ENCODE results near the gene CGN.

CGN gene

DNA sequence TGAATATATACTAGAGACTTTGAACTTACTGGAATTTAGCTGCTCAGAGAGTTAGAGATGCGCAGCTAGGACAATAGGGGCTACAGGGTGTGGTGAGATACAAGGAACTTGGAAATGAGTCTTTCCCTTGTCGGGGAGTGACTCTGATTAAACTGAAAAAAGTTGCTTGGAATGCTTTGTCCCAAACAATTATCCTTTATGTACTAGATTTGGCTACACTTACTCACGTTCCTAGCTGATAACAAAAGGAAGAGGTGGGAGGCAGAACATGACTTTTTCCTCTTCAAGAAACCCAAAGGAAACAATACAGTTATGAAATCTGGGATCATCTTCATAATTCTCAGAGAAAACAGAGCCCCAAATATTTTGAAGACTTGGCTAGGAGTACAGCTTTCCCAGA lies 6.9 kb upstream of the CGN start:
- Mint-ChIP-seq H3K27ac (no peak overlapping the region), H3K4me1 (ENCODE audit: low read depth in 2 of 2) (peaks cover 0 to 7% of the 10 kb centered on the region in 2 donors), H3K27me3 (no peaks in the 10 kb centered on the region)

DNA sequence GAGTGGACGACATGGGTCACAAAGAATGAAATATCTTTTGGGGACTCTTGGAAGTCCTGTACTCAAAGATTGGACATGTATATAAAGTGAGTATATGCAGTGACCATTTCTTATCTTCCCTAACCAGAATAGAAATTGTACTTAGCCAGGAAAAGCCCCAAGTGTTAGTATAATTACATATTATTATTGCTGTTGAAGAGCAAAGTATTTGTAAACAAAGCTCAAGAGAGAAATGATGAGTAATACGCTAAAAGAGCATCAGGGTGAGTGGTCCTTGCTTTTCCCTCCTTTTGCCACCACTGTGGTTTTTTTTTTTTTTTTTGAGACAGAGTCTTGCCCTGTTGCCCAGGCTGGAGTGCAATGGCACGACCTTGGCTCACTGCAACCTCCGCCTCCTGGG lies 6.4 kb upstream of the CGN start:
- Mint-ChIP-seq H3K9me3 (no peaks in the 10 kb centered on the region), H3K4me3 (no peak overlapping the region), H3K36me3 (ENCODE audit: insufficient read depth) (peaks cover 3% of the 10 kb centered on the region), H3K4me1 (ENCODE audit: low read depth in 2 of 2) (peaks cover 0 to 7% of the 10 kb centered on the region in 2 donors), H3K27ac (no peak overlapping the region), H3K27me3 (no peaks in the 10 kb centered on the region)
- DNase-seq = no peak
- ATAC-seq (replicated peaks) = no peak

More for the DNA sequence above, 6.9 kb upstream of the CGN start:
- Mint-ChIP-seq H3K9me3 (no peaks in the 10 kb centered on the region), H3K36me3 (ENCODE audit: insufficient read depth) (peaks cover 3% of the 10 kb centered on the region), H3K4me3 (no peak overlapping the region)
- DNase-seq = no peak
- no peak for ATAC-seq (replicated peaks)

DNA sequence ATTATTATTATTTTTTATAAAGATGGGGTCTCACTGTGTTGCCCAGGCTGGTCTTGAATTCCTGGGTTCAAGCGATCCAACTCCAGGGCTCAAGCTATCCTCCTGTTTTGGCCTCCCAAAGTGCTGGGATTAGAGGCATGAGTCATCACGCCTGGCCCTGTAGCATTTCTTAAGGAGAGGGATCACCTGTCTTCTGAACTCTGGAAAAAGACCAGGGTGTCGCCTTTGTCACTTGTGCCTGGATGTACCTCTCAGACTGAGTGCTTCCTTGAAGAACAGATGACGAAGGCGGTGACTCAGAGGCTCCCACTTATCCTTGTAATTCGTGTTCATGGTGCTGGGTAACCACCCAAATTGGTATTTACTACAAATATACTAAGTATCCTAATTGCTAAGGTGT lies 2.4 kb upstream of the CGN start:
- Mint-ChIP-seq H3K4me3 (no peak overlapping the region), H3K36me3 (ENCODE audit: insufficient read depth) (peaks cover 3% of the 10 kb centered on the region), H3K27ac (no peak overlapping the region), H3K9me3 (no peaks in the 10 kb centered on the region), H3K27me3 (no peaks in the 10 kb centered on the region), H3K4me1 (ENCODE audit: low read depth in 2 of 2) (peaks cover 12 to 23% of the 10 kb centered on the region in 2 donors)
- no peak for DNase-seq
- ATAC-seq (replicated peaks) = no peak

GRCh38 chr1:151509350-151510019 lies 1.7 kb upstream of the CGN start:
- H3K4me1 Mint-ChIP-seq (ENCODE audit: low read depth in 2 of 2) = peaks cover 12 to 23% of the 10 kb centered on the region in 2 donors
- DNase-seq = no peak
- H3K36me3 Mint-ChIP-seq (ENCODE audit: insufficient read depth) = peaks cover 3% of the 10 kb centered on the region
- no peak overlapping the region for H3K4me3 Mint-ChIP-seq
- no peaks in the 10 kb centered on the region for H3K27me3 Mint-ChIP-seq
- ATAC-seq (replicated peaks) = no peak
- no peaks in the 10 kb centered on the region for H3K9me3 Mint-ChIP-seq
- no peak overlapping the region for H3K27ac Mint-ChIP-seq

DNA sequence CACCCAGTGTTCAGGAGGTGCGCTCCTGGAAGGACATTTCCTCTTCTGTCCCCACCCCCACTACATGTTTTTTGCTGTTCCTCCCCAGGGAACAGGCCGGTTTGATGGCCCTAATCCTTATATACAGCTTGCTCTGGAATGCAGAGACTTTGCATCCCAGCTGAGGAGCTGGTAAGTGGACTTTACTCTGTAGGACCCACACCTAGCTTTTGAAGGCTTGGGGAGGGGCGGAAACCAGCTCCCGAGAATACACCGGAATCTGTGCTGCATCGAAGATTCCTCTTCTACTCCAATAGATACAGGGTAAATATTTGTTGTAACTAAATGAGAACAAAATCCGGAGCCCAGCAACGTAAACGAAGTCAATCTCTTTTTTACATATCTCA lies 1.2 kb upstream of the CGN start:
- Mint-ChIP-seq H3K27ac (peak overlapping the region in 1 of 2 donors; percentile 62), H3K27me3 (no peaks in the 10 kb centered on the region), H3K4me1 (ENCODE audit: low read depth in 2 of 2) (peaks cover 12 to 23% of the 10 kb centered on the region in 2 donors), H3K9me3 (no peaks in the 10 kb centered on the region), H3K4me3 (peak overlapping the region; percentile 83 to 100), H3K36me3 (ENCODE audit: insufficient read depth) (peaks cover 3% of the 10 kb centered on the region)
- DNase-seq = no peak
- ATAC-seq (replicated peaks) = no peak

DNA sequence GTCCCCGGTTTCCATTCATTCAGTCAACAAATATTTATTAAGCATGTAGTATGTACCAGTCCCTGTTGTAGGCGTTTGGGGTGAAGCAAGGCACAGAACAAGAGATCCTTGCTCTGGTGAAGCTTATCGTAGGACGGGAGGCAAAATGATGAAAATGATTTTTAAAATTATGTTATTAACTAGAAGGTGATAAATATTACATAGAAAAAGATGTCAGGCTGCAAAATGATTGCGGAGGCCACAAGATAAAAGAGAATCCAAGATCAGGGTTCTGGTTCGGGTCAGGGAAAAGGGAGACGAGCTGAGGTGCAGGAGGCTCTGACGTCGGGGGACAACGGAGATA lies 602 bp upstream of the CGN start:
- H3K4me3 Mint-ChIP-seq = peak overlapping the region; percentile 83 to 100
- H3K9me3 Mint-ChIP-seq = no peaks in the 10 kb centered on the region
- peaks cover 12 to 21% of the 10 kb centered on the region in 2 donors for H3K4me1 Mint-ChIP-seq (ENCODE audit: low read depth in 2 of 2)
- H3K27ac Mint-ChIP-seq = peak overlapping the region; percentile 62 to 76
- DNase-seq (no peak), ATAC-seq (replicated peaks) (no peak)
- H3K36me3 Mint-ChIP-seq (ENCODE audit: insufficient read depth) = no peaks in the 10 kb centered on the region
- H3K27me3 Mint-ChIP-seq = no peaks in the 10 kb centered on the region

DNA sequence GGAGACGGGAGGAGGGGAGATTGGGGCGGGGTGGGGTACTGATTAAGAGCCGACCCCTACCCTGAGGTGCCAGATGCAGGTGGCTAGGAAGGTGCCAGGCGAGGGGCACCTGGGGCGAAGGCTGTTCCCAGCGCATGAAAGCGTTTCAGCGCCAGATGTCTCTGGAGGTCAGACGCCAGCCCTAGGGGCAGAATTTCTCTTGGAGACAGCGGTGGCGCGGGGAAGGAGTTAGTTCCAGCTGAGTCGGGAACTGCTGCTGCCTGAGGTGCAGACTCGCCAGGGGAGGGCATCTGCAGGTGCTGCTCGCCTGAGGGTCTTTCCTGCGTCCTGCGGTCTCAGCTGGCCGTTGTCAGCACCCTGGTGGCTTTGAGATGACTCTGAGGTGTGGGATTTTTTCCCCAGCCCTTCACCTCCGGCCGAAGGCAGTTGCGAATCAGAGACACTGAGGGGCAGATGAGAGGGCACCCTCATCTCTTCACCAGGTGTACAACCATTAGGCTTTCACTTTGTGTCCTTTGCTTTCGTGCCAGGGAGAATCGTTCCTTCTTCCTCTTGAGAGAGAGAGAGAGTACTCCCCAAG lies 539 bp downstream of the CGN start:
- H3K4me1 Mint-ChIP-seq (ENCODE audit: low read depth in 2 of 2) = peaks cover 12 to 16% of the 10 kb centered on the region in 2 donors
- H3K27ac Mint-ChIP-seq = peak overlapping the region in 1 of 2 donors; percentile 62
- peak; percentile 21 for ATAC-seq (replicated peaks)
- H3K9me3 Mint-ChIP-seq = no peaks in the 10 kb centered on the region
- H3K4me3 Mint-ChIP-seq = peak overlapping the region; percentile 83 to 100
- H3K36me3 Mint-ChIP-seq (ENCODE audit: insufficient read depth) = no peaks in the 10 kb centered on the region
- peak; percentile 15 to 25 (median 15) for DNase-seq
- H3K27me3 Mint-ChIP-seq = no peaks in the 10 kb centered on the region

DNA sequence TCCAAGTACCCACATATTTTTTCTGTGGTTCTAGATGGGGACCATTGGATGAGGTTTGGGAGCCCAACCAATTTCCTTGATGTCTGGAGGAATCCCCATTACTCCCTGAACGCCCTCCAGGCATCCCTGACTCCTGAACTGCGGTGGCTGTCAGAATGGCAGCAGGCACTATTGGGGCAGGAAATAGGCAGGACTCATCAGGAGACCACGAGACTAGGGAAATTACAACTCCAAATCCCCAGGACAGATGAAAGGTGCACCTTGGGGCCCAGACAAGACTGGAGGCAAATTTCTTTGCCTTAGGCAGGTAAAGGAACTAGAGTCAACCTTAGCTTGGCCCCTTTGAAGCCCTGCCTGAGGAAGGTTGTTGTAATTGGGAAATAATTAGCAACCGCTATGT lies 1.1 kb downstream of the CGN start:
- no peaks in the 10 kb centered on the region for H3K27me3 Mint-ChIP-seq
- no peak overlapping the region for H3K27ac Mint-ChIP-seq
- H3K9me3 Mint-ChIP-seq = no peaks in the 10 kb centered on the region
- peak overlapping the region; percentile 83 to 100 for H3K4me3 Mint-ChIP-seq
- DNase-seq (no peak), ATAC-seq (replicated peaks) (no peak)
- peaks cover 12 to 16% of the 10 kb centered on the region in 2 donors for H3K4me1 Mint-ChIP-seq (ENCODE audit: low read depth in 2 of 2)
- H3K36me3 Mint-ChIP-seq (ENCODE audit: insufficient read depth) = no peaks in the 10 kb centered on the region

DNA sequence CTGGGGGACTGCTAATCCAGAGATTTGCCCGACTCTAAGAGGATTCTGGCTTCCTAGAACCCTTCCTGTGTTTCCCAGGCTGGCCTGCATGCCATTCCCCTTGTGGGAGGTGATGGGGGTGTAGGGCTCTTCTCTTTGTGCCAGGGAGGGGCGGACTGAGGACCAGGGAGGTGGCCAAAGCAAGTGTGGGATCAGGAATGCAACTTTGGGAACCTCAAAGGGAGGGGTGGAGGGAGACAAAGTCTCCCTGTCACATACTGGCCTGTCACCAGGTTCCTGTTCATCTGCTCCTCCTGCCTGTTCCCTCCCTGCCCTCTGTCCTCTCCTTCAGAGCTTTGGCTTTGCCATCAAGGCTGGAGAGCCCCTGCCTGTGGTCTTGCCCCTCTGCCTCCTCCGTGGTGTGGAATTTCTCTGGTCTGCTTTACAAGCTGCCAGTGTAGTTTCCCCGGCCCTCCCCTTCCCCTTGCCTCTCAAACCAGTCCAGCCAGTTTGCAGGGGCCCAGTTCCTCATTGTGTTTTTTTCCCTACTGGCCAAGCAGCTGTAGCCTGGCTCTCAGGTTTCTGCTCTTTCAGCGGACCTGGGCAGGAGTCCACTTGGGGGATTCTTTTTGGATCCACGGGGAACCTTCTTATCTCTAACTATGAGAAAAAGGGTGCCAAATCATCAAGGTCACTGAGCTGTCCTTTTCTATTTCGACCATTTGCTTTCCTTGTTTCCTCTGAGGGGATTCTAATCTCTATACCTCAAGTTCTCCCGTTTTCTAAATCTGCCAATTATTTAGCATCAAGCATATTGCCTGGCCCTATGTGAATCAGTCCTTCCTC lies 1.8 kb downstream of the CGN start:
- Mint-ChIP-seq H3K27me3 (no peaks in the 10 kb centered on the region), H3K27ac (peak overlapping the region in 1 of 2 donors; percentile 80), H3K9me3 (no peaks in the 10 kb centered on the region), H3K36me3 (ENCODE audit: insufficient read depth) (no peaks in the 10 kb centered on the region), H3K4me1 (ENCODE audit: low read depth in 2 of 2) (peaks cover 12 to 16% of the 10 kb centered on the region in 2 donors), H3K4me3 (peak overlapping the region; percentile 51 to 83)
- ATAC-seq (replicated peaks) (no peak), DNase-seq (no peak)

- Mint-ChIP-seq H3K4me3 (peak overlapping the region in 1 of 2 donors; percentile 51), H3K27me3 (no peaks in the 10 kb centered on the region), H3K4me1 (ENCODE audit: low read depth in 2 of 2) (peaks cover 12 to 16% of the 10 kb centered on the region in 2 donors), H3K36me3 (ENCODE audit: insufficient read depth) (no peaks in the 10 kb centered on the region), H3K27ac (peak overlapping the region in 1 of 2 donors; percentile 80), H3K9me3 (no peaks in the 10 kb centered on the region)
- ATAC-seq (replicated peaks) (no peak), DNase-seq (no peak)
These were observed 2.5 kb downstream of the CGN start for GRCh38 chr1:151513626-151514121.

GRCh38 chr1:151514366-151514765 lies 3.2 kb downstream of the CGN start:
- Mint-ChIP-seq H3K27me3 (no peaks in the 10 kb centered on the region), H3K4me3 (no peak overlapping the region), H3K9me3 (no peaks in the 10 kb centered on the region), H3K4me1 (ENCODE audit: low read depth in 2 of 2) (peaks cover 12 to 16% of the 10 kb centered on the region in 2 donors), H3K27ac (no peak overlapping the region), H3K36me3 (ENCODE audit: insufficient read depth) (no peaks in the 10 kb centered on the region)
- DNase-seq (no peak), ATAC-seq (replicated peaks) (no peak)

DNA sequence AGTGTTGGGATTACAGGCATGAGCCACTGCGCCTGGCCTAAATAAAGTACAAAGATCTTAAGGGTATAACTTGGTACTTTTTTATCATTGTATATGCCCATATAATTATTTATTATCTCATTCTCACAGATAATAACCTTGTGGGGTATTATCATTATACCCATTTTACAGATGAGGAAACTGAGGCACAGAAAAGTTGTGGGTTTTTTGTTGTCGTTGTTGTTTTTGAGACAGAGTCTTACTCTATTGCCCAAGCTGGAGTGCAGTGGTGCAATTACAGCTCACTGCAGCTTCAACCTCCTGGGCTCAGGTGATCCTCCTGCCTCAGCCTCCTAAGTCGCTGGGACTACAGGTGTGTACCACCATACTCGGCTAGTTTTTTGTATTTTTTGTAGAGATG lies 4.1 kb downstream of the CGN start:
- Mint-ChIP-seq H3K36me3 (ENCODE audit: insufficient read depth) (no peaks in the 10 kb centered on the region), H3K27me3 (no peaks in the 10 kb centered on the region), H3K27ac (no peak overlapping the region), H3K9me3 (no peaks in the 10 kb centered on the region), H3K4me3 (no peak overlapping the region), H3K4me1 (ENCODE audit: low read depth in 2 of 2) (peaks cover 12 to 16% of the 10 kb centered on the region in 2 donors)
- ATAC-seq (replicated peaks) = no peak
- DNase-seq = no peak

- ATAC-seq (replicated peaks) = no peak
- Mint-ChIP-seq H3K9me3 (no peaks in the 10 kb centered on the region), H3K4me1 (ENCODE audit: low read depth in 2 of 2) (peaks cover 11 to 12% of the 10 kb centered on the region in 2 donors), H3K4me3 (no peak overlapping the region), H3K27me3 (no peaks in the 10 kb centered on the region), H3K27ac (no peak overlapping the region), H3K36me3 (ENCODE audit: insufficient read depth) (no peaks in the 10 kb centered on the region)
- no peak for DNase-seq
These were observed 4.9 kb downstream of the CGN start for GRCh38 chr1:151516031-151516511.

Data from effector memory CD8-positive, alpha-beta T cell (primary cell).